NCI-H2227 (cell line): ENCODE data around the gene BAZ1B.
"Not testable (repeated sequence)": the region's sequence is repeated elsewhere in the genome, so short reads cannot be mapped to it uniquely, and the experiment has no call there.

ENCODE experiments used
- DNase-seq: peaks from one replicate; lab custom pipeline; 2025; ENCODE audit not compliant: unreplicated experiment; lab: John Stamatoyannopoulos, UW

The BAZ1B gene

GRCh38 chr7:73509463-73509862, 12.6 kb downstream of the BAZ1B start:
- DNase-seq, result no peak

- DNase-seq, result no peak
Measured at GRCh38 chr7:73507556-73507955, 14.5 kb downstream of the BAZ1B start.

- DNase-seq, result no peak
Measured at GRCh38 chr7:73504920-73505319, 17.2 kb downstream of the BAZ1B start.

GRCh38 chr7:73504017-73504416, 18.1 kb downstream of the BAZ1B start:
- DNase-seq, result no peak

- no peak for DNase-seq
Measured at GRCh38 chr7:73503229-73503628, 18.9 kb downstream of the BAZ1B start.

GRCh38 chr7:73496626-73497025, 25.5 kb downstream of the BAZ1B start:
- DNase-seq, result no peak

- DNase-seq, result not testable (repeated sequence)
Measured at GRCh38 chr7:73495507-73495906, 26.6 kb downstream of the BAZ1B start.

GRCh38 chr7:73489976-73490375, 32.1 kb downstream of the BAZ1B start:
- no peak for DNase-seq

- no peak for DNase-seq
Measured at GRCh38 chr7:73487486-73487885, 34.6 kb downstream of the BAZ1B start.

GRCh38 chr7:73483171-73483570, 38.9 kb downstream of the BAZ1B start:
- DNase-seq, result no peak

GRCh38 chr7:73482746-73483145, 39.3 kb downstream of the BAZ1B start:
- DNase-seq, result peak; percentile 47

GRCh38 chr7:73481521-73481920, 40.6 kb downstream of the BAZ1B start:
- DNase-seq, result not testable (repeated sequence)

- no peak for DNase-seq
Measured at GRCh38 chr7:73478549-73478948, 43.5 kb downstream of the BAZ1B start.

GRCh38 chr7:73477376-73477775, 44.7 kb downstream of the BAZ1B start:
- DNase-seq, result no peak

- DNase-seq, result no peak
Measured at GRCh38 chr7:73470208-73470607, 51.9 kb downstream of the BAZ1B start.

GRCh38 chr7:73467046-73467445, 55.0 kb downstream of the BAZ1B start:
- not testable (repeated sequence) for DNase-seq

GRCh38 chr7:73466112-73466511, 56.0 kb downstream of the BAZ1B start:
- DNase-seq, result no peak

- no peak for DNase-seq
Measured at GRCh38 chr7:73463966-73464365, 58.1 kb downstream of the BAZ1B start.

- DNase-seq, result no peak
Measured at GRCh38 chr7:73463260-73463659, 58.8 kb downstream of the BAZ1B start.

GRCh38 chr7:73461782-73462285, 60.3 kb downstream of the BAZ1B start:
- DNase-seq, result no peak

- no peak for DNase-seq
Measured at GRCh38 chr7:73454424-73454823, 67.7 kb downstream of the BAZ1B start.

- no peak for DNase-seq
Measured at GRCh38 chr7:73452999-73453635, 69.0 kb downstream of the BAZ1B start.

GRCh38 chr7:73451780-73452398, 70.2 kb downstream of the BAZ1B start:
- peak; percentile 74 for DNase-seq
